CD1c-positive myeloid dendritic cell (primary cell): ENCODE results near the gene CDKN1A.
A peak's percentile ranks its signal among the peaks of the same experiment; 100 is the strongest.

Experiments
- DNase-seq: peaks from one replicate; pipeline ENCODE4 v3.0.0-alpha.2; 2016; ENCODE audit errors: extremely low spot score

Gene CDKN1A

GRCh38 chr6:36655085-36655724 lies 23.3 kb upstream of the CDKN1A start:
- DNase-seq = no peak

GRCh38 chr6:36656441-36656840 lies 22.1 kb upstream of the CDKN1A start:
- DNase-seq = no peak

- no peak for DNase-seq
These were observed 21.2 kb upstream of the CDKN1A start for GRCh38 chr6:36657271-36657670.

GRCh38 chr6:36657942-36658544 lies 20.5 kb upstream of the CDKN1A start:
- peak; percentile 47 for DNase-seq

GRCh38 chr6:36659271-36659670 lies 19.2 kb upstream of the CDKN1A start:
- DNase-seq = no peak

- peak; percentile 69 for DNase-seq
These were observed 17.6 kb upstream of the CDKN1A start for GRCh38 chr6:36660771-36661471.

GRCh38 chr6:36662380-36662779 lies 16.1 kb upstream of the CDKN1A start:
- no peak for DNase-seq

GRCh38 chr6:36662827-36663256 lies 15.7 kb upstream of the CDKN1A start:
- DNase-seq = no peak

GRCh38 chr6:36663504-36664446 lies 14.7 kb upstream of the CDKN1A start:
- DNase-seq = no peak

- DNase-seq = no peak
These were observed 13.3 kb upstream of the CDKN1A start for GRCh38 chr6:36665180-36665579.

GRCh38 chr6:36666287-36666686 lies 12.2 kb upstream of the CDKN1A start:
- no peak for DNase-seq

- DNase-seq = peak; percentile 90
These were observed 11.5 kb upstream of the CDKN1A start for GRCh38 chr6:36666826-36667591.

GRCh38 chr6:36668591-36668990 lies 9.9 kb upstream of the CDKN1A start:
- no peak for DNase-seq

GRCh38 chr6:36669002-36669401 lies 9.5 kb upstream of the CDKN1A start:
- DNase-seq = no peak

GRCh38 chr6:36670271-36670670 lies 8.2 kb upstream of the CDKN1A start:
- DNase-seq = no peak

GRCh38 chr6:36671687-36672375 lies 6.7 kb upstream of the CDKN1A start:
- DNase-seq = no peak

GRCh38 chr6:36673882-36674281 lies 4.6 kb upstream of the CDKN1A start:
- DNase-seq = no peak

GRCh38 chr6:36674942-36675341 lies 3.6 kb upstream of the CDKN1A start:
- no peak for DNase-seq

GRCh38 chr6:36676141-36677058 lies 2.1 kb upstream of the CDKN1A start:
- DNase-seq = peak; percentile 77
